Measurements from ENCODE around the gene AQP12B. TPM values are rescaled to one million over a fixed set of nuclear protein-coding genes. Genes with fewer than 3 reads are reported as not detected.

The AQP12B gene
- total RNA-seq, 1 donor, result not detected

- no peaks in the 10 kb centered on the region for H3K9me3 ChIP-seq (ENCODE audit: low read depth, low read length)
- no peak overlapping the region for H3K4me3 ChIP-seq (ENCODE audit: insufficient read depth, low read length)
- no peaks in the 10 kb centered on the region for H3K36me3 ChIP-seq (ENCODE audit: insufficient read depth, low read length)
- no peak for DNase-seq (ENCODE audit: insufficient read length, low spot score, missing footprints)
- H4K20me1 ChIP-seq (ENCODE audit: insufficient read depth, low read length), result no peaks in the 10 kb centered on the region
- H3K27ac ChIP-seq (ENCODE audit: low read depth, low read length), result no peak overlapping the region
- no peak for TF ChIP-seq CTCF (IDR thresholded peaks at IDR 0.05; ENCODE audit: extremely low read depth, low read depth, low read length)
- no peaks in the 10 kb centered on the region for H3K4me1 ChIP-seq (ENCODE audit: insufficient read depth, low read length)
- H3K27me3 ChIP-seq (ENCODE audit: insufficient read depth, low read length), result peaks cover 12% of the 10 kb centered on the region
- H2AFZ ChIP-seq (ENCODE audit: low read length), result no peak overlapping the region
- H3K79me2 ChIP-seq (ENCODE audit: insufficient read depth, low read length), result no peaks in the 10 kb centered on the region
- no peak overlapping the region for H3K4me2 ChIP-seq (ENCODE audit: insufficient read depth, low read length)
Measured at GRCh38 chr2:240714747-240715725, 32.4 kb upstream of the AQP12B start.

- Histone ChIP-seq H3K27me3 (ENCODE audit: insufficient read depth, low read length) (peaks cover 12% of the 10 kb centered on the region), H3K79me2 (ENCODE audit: insufficient read depth, low read length) (no peaks in the 10 kb centered on the region)
Measured at GRCh38 chr2:240713928-240714746, 31.5 kb upstream of the AQP12B start.

GRCh38 chr2:240713071-240713927 lies 30.6 kb upstream of the AQP12B start:
- Histone ChIP-seq H3K9me3 (ENCODE audit: low read depth, low read length) (no peaks in the 10 kb centered on the region), H3K4me1 (ENCODE audit: insufficient read depth, low read length) (no peaks in the 10 kb centered on the region), H3K4me3 (ENCODE audit: insufficient read depth, low read length) (no peak overlapping the region), H3K79me2 (ENCODE audit: insufficient read depth, low read length) (no peaks in the 10 kb centered on the region), H3K36me3 (ENCODE audit: insufficient read depth, low read length) (no peaks in the 10 kb centered on the region), H3K27ac (ENCODE audit: low read depth, low read length) (no peak overlapping the region), H2AFZ (ENCODE audit: low read length) (no peak overlapping the region), H4K20me1 (ENCODE audit: insufficient read depth, low read length) (no peaks in the 10 kb centered on the region), H3K4me2 (ENCODE audit: insufficient read depth, low read length) (no peak overlapping the region), H3K27me3 (ENCODE audit: insufficient read depth, low read length) (peaks cover 16% of the 10 kb centered on the region)
- no peak for DNase-seq (ENCODE audit: insufficient read length, low spot score, missing footprints)
- TF ChIP-seq CTCF (IDR thresholded peaks at IDR 0.05; ENCODE audit: extremely low read depth, low read depth, low read length), result no peak

More at GRCh38 chr2:240713928-240714746, 31.5 kb upstream of the AQP12B start:
- Histone ChIP-seq H4K20me1 (ENCODE audit: insufficient read depth, low read length) (no peaks in the 10 kb centered on the region), H3K4me3 (ENCODE audit: insufficient read depth, low read length) (no peak overlapping the region), H2AFZ (ENCODE audit: low read length) (no peak overlapping the region), H3K4me2 (ENCODE audit: insufficient read depth, low read length) (no peak overlapping the region), H3K36me3 (ENCODE audit: insufficient read depth, low read length) (no peaks in the 10 kb centered on the region), H3K4me1 (ENCODE audit: insufficient read depth, low read length) (no peaks in the 10 kb centered on the region), H3K9me3 (ENCODE audit: low read depth, low read length) (no peaks in the 10 kb centered on the region), H3K27ac (ENCODE audit: low read depth, low read length) (no peak overlapping the region)
- no peak for TF ChIP-seq CTCF (IDR thresholded peaks at IDR 0.05; ENCODE audit: extremely low read depth, low read depth, low read length)
- no peak for DNase-seq (ENCODE audit: insufficient read length, low spot score, missing footprints)

All from osteoblast (primary cell).